Activated CD4-positive, alpha-beta T cell treated with anti-CD3 and anti-CD28 coated beads for 24 hours (primary cell): ENCODE measurements around the gene FIBCD1.

Source experiments
- DNase-seq, 2 donors: peaks; one replicate each; pipeline ENCODE4 v3.0.0-alpha.2; 2020; ENCODE audit warnings: low read depth in 2 of 2

The FIBCD1 gene

GRCh38 chr9:130936285-130937117 is 2.5 kb downstream of the FIBCD1 start:
- DNase-seq, result no peak

DNA sequence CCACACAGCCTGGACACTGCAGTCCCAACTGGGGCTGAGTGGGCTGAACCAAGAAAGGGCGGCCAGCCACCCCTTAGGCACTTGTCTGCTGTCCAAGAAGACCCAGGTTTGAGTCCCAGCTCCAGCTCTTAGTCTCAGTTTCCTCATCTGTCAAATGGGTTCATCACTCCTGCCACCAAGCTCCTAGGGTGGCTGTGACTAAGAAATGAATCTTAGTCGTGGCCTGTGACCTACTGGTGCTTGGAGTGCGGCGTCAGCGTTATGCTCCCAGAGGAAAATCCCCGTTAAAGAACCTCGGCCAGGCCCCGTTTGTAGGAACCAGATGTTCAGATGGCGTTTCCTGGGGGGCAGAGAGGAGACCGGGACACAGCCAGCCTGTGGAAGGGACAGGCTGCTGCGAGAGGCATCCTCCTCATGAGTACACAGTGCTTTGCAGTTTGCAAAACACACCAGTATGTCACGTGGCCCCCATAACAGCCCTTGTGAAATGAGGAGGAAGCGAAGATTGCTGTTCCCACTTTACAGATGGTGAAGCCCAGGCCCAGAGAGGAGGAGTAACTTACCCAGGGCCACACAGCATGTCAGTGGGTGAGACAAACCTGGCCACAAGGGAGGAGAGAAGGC is 3.3 kb downstream of the FIBCD1 start:
- no peak for DNase-seq

- no peak for DNase-seq
These were observed 4.1 kb downstream of the FIBCD1 start for GRCh38 chr9:130934702-130935647.

- no peak for DNase-seq
These were observed 4.8 kb downstream of the FIBCD1 start for GRCh38 chr9:130934246-130934645.

GRCh38 chr9:130933114-130934046 is 5.7 kb downstream of the FIBCD1 start:
- DNase-seq, result no peak

DNA sequence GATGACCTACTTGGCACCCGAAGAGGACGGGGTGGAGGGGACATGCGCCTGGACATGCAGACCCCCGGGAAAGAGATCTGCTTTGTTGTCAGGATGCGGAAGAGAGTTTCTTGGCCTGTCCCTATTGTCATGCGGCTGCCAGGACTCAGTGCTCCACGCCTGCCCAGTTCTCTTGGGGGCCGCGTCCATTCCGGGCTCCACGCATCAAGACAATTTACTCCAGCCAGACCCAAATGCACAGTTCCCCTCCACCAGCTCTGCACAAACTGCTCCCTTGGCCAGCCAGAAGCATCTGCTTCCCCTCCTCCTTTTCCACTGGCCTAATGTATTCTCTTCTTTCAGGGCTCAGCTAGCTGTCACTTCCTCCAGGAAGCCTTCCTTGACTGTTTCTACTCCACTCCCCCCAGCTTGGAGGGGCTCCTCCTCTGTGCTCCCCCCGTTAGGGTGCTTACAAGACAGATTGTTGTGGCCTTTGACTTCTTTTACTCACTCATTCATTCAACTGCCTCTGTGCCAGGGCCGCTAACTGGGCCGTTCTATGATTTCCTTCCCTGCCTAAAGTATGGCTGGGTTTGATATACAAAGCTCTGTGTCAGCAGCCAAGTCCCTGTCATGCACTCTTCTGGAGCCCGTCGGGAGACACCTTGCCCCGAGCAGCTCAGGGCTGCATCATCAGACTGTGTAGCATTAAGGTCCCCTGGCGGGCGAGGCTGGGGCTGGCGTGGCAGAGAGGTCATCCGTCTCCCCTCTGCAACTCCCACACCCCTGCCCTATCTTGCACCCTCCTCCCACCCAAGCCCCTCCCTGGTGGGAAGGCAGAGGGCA is 6.6 kb downstream of the FIBCD1 start:
- DNase-seq, result no peak

GRCh38 chr9:130931508-130932254 is 7.4 kb downstream of the FIBCD1 start:
- no peak for DNase-seq

DNA sequence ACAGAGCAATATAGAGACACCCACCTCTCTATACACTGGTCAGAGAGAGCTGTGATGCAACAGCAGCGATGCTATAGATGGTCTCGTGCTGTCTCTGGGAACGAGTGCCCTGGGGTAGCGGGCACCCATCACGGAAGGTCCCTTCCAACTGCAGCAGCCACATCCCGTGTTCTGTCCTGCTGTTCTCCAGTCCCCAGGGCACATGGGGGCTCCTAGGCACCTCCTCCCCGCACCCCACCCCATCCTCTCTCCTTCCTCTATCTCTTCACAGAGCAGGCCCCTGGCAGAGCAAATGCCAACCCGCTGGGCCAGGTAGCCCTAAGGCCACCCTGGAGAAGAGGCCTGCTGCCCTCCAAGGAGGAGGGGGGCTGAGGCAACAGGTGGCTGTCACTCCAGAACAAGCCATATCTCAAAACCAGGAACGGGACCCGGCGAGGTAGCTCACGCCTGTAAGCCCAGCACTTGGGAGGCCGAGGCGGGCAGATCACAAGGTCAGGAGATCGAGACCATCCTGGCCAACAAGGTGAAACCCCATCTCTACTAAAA is 8.2 kb downstream of the FIBCD1 start:
- no peak for DNase-seq

DNA sequence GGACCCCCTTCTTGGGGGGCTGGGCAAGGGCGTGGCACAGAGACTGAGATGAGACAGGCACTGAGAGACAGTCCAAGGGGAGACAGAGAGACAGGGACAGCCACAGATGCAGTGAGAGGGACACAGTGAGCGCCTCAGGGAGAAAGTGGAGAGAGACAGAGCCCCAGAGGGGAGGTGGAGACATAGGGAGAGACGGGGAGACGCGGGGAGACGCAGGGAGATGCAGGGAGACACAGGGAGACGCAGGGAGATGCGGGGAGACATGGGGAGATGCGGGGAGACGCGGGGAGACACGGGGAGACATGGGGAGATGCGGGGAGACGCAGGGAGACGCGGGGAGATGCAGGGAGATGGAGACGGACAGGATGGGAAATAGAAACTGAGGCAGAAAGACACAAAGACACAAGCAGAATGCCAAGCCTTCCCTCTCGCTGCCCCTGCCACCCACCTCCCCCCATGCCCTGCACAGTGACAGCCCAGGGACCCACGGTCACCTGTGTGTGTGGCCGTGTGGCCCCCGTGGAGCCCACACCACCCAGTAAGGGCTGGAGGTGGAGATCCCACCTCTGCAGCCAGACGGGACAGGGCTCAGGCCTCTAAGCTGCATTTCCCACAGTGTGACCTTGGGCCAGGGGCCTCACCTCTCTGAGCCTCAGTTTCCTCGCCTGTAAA is 8.8 kb downstream of the FIBCD1 start:
- DNase-seq, result no peak

GRCh38 chr9:130929571-130930038 is 9.4 kb downstream of the FIBCD1 start:
- DNase-seq, result no peak

DNA sequence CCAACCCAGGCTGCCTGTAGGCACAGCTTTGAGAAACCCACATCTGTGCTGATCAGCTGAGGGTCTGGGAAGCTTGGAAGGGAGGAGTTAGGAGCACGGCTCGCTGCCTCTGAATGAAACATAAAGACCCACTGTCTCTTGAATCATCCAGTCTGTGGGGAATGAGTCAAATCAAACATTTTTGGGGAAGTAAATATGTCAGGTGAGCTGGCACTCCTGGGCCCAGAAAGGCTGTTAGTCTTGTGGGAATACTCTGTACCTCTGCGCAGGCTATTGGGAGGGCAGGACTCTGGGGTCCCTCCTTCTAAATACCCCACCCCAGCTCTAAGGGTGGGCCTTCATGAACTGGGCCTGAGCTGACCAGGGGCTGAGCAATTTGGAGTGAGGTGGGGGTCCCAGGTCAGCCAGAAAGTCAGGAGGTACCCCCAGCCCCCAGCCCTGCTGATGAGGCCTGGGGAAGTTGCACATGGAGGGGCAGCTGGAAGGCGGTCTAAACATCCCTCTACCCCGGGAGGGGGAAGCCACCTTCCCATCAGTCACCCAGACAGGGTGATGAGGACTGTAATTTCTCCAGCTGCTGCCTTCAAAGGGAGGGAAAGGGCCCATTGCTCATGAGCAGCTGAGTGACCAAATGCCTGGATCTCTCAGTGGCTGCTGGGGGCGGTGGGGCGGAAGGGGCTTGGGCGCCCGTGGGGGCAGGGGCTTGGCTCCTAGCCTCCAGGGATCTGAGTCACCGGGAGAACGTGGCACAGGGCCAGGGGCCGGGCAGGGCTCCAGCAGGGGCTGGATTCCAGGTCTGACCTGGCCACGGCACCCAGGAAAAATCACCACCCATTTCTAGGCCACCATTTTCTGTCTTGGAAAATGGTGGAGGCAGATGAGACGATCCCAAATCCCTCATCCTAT is 10.8 kb downstream of the FIBCD1 start:
- no peak for DNase-seq

DNA sequence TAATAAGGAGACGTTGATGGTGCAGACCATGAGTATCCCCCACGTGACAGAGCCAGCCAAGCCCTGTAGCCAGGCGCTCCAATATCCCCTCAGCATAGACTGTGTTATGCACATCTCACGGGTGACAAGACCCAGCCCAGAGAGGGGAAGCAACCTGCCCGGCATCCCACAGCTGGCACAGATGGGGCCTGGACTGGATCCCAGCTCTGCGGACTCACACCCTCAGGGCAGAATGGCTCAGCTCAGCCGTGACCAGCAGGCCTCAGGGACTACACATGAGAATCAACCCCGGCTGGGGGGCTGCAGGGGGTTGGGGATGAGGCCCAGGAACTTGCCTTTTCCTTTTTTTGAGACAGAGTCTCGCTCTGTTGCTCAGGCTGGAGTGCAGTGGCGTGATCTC is 11.7 kb downstream of the FIBCD1 start:
- DNase-seq, result no peak

DNA sequence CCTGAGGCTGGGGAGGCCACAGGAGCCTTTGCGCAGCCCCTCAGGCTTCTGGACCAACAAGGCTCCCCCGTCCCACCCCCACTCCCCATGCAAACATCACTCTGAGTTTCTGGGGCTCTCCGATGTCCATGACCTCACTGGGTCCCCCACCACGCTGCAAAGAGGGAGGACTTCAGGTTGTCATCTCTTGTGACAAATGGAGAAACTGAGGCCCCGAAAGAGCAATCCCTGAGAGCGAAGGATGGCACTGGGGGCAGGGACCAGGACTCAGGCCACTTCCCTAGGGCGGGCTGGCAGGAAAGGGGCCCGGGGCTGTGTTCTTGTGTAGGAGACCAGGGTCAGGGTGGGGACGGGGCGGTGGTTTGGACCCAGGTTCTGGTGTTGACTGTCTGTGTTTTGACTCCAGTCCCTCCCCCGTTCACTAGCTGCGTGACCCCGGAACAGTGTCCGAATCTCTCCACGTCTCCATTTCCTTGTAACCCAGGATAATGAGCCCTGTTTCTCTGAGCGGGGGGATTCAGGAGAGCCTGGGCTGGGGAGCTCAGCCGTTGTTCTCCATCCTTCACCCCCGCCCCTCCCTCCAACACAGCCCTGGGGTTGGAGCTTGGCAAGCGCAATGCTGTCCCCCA is 13.9 kb downstream of the FIBCD1 start:
- DNase-seq, result no peak

- no peak for DNase-seq
These were observed 14.6 kb downstream of the FIBCD1 start for GRCh38 chr9:130924448-130924788.

- DNase-seq, result no peak
These were observed 15.2 kb downstream of the FIBCD1 start for GRCh38 chr9:130923611-130924447.

GRCh38 chr9:130922893-130923610 is 16.0 kb downstream of the FIBCD1 start:
- no peak for DNase-seq
